CD4-positive, alpha-beta T cell treated with Interleukin-15 for 1 hour (primary cell): ENCODE measurements around the gene TMEM88.
"Not testable (repeated sequence)": the region's sequence is repeated elsewhere in the genome, so short reads cannot be mapped to it uniquely, and the experiment has no call there.

ENCODE experiments used
- DNase-seq: peaks from one replicate; pipeline ENCODE4 v3.0.0-alpha.2; 2020

Gene TMEM88

GRCh38 chr17:7856811-7857712 is 2.2 kb downstream of the TMEM88 start, which contains the start of gene NAA38:
Gene NAA38, minus strand, starts transcription at chr17:7857559. Its CDS starts 96 bp downstream, at chr17:7857463.
- DNase-seq: peak; percentile 98

DNA sequence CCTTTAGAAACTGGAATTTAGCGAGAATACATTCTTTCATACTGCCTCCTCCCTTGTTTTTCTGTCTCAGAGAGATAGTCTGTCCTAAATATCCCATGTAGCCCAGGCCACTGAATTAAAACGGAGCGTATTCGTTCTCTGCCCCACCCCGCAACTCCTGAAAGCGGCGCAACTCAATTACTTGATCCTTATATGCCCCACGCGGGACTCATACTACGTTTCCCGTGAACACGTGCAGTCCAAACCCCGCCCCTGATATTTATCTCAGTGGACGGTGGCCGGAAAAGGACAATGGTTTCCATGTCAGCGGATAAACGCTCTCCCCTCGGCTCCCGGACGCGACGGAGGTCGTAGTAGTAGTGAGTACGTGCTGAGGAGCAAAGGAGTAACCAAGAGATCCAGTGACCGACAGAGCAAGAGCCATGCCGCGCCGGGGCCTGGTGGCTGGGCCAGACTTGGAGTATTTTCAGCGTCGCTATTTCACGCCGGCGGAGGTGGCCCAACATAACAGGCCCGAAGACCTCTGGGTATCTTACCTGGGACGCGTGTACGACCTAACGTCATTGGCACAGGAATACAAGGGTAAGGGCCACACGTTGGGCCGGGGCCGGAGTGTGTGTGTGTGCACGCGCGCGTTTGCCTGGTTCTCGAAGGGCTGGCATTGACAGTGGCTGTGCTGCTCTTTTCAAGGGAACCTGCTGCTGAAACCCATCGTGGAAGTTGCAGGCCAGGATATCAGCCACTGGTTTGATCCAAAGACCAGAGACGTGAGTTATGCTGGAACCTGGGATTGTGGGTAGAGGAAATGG is 3.1 kb downstream of the TMEM88 start, which contains the start of gene CYB5D1:
CYB5D1 (plus strand) TSS at position 291 of the 809 bp plus-strand sequence; CDS start at position 423, 132 bp downstream.
- peak; percentile 92 for DNase-seq

DNA sequence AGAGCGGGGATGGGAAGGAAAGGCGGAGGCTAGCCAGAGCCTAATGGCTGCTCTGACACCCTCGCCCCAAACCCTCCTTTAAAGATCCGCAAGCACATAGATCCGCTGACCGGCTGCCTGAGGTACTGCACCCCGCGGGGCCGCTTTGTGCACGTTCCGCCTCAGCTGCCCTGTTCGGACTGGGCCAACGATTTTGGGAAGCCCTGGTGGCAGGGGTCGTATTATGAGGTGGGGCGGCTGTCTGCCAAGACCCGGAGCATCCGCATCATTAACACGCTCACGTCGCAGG is 3.6 kb downstream of the TMEM88 start:
- DNase-seq: peak; percentile 63

GRCh38 chr17:7859028-7859427 is 4.2 kb downstream of the TMEM88 start:
- no peak for DNase-seq

GRCh38 chr17:7862692-7863437 is 8.0 kb downstream of the TMEM88 start:
- peak; percentile 49 for DNase-seq

DNA sequence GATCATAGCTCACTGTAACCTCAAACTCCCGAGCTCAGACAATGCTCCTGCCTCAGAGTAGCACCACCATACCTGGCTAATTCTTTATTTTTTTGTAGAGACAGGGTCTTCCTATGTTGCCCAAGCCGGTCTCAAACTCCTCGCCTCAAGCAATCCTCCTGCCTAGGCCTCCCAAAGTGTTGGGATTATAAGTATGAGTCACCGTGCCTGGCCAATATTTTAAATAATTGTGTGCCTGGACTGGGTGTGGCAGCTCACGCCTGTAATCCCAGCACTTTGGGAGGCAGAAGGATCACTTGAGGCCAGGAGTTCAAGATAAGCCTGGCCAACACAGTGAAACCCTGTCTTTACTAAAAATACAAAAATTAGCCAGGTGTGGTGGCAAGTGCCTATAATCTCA is 9.5 kb downstream of the TMEM88 start:
- not testable (repeated sequence) for DNase-seq

GRCh38 chr17:7864995-7865650 is 10.3 kb downstream of the TMEM88 start:
- no peak for DNase-seq

DNA sequence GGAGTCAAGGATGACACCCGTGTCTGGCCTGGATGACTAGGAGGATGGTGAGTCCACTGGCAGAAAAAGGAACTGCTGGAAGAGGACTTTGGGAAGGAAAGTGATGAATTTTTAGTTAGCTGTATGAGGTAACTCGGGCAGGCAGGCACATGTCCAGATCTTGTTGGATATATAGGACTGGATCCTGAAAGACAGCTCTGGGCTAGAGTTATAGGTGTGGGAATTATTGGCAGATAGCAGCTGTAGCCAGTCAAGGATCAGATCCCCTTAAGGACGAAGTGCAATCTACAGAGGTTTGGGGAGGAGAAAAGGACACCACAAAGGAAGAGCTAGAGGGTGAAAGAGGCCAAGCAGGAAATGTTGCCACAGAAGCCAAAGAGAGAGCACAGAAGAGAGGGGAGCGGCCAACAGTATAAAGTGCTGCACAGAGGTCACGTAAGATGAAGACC is 13.0 kb downstream of the TMEM88 start:
- DNase-seq: no peak

- no peak for DNase-seq
Measured at GRCh38 chr17:7873051-7873450, 18.2 kb downstream of the TMEM88 start.

GRCh38 chr17:7875804-7876370 is 21.0 kb downstream of the TMEM88 start:
- no peak for DNase-seq

DNA sequence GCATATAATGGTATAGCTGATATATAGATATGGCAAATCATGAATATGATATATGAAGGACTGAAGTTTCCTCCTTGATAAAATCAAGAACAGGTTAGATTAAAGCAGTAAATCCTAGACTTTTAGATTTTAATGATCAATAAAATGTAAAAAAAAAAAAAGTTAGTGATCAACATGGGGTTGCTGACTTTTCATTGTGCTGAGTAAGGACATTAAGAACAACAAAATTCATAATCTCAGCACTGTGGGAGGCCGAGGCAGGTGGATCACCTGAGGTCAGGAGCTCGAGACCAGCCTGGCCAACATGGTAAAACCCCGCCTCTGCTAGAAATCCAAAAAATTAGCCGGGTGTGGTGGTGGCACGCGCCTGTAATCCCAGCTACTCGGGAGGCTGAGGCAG is 23.4 kb downstream of the TMEM88 start:
- no peak for DNase-seq

- DNase-seq: no peak
Measured at GRCh38 chr17:7880076-7880868, 25.4 kb downstream of the TMEM88 start.

- no peak for DNase-seq
Measured at GRCh38 chr17:7881276-7882054, 26.6 kb downstream of the TMEM88 start.

GRCh38 chr17:7882068-7882467 is 27.2 kb downstream of the TMEM88 start:
- no peak for DNase-seq

DNA sequence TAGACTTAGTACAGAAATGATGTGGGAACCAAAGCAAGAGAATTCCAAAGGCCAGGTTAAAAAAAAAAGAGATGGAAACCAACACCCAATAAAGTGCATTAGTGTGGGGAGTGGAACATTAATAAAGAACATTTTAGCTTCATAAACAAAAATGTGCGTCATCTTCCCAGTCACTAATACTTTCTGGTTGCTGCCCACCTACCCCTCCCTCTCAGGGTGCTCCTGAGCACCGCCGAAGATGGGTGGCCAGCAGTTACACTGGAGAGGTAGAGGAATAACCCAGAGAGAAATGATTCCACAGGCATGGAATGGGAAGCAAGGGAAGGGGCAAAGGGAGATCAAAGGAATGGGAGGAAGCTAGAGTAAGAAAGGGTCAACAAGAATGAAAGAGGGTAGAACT is 27.8 kb downstream of the TMEM88 start:
- no peak for DNase-seq

DNA sequence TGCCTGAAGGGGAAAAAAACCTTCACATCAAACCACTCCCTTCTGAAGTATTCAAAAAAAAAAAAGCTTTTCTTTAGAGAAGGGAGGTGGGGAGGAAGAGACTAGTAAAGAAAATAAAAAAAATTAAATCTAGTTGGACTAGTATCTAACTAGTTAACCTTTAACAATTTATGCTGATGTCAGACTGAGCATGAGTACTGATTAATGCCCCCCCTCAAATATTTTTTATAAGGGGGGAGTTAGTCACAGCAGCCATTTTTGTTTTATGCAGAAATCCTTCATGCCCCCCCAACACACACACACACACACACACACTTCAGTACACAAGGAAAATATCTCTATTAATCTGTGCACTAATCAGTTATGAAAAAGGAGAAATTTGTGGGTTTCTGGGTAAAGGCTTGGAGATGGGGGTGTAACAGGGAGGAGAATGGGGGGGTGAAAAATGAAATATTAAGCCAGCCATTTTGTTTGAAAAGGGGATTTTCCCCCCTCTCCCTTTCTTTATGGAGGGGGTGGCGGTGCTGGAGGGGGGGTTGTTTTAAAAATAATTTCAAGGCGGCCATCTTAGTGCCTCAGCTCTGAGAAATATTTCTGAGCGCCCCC is 29.0 kb downstream of the TMEM88 start:
- DNase-seq: peak; percentile 45

DNA sequence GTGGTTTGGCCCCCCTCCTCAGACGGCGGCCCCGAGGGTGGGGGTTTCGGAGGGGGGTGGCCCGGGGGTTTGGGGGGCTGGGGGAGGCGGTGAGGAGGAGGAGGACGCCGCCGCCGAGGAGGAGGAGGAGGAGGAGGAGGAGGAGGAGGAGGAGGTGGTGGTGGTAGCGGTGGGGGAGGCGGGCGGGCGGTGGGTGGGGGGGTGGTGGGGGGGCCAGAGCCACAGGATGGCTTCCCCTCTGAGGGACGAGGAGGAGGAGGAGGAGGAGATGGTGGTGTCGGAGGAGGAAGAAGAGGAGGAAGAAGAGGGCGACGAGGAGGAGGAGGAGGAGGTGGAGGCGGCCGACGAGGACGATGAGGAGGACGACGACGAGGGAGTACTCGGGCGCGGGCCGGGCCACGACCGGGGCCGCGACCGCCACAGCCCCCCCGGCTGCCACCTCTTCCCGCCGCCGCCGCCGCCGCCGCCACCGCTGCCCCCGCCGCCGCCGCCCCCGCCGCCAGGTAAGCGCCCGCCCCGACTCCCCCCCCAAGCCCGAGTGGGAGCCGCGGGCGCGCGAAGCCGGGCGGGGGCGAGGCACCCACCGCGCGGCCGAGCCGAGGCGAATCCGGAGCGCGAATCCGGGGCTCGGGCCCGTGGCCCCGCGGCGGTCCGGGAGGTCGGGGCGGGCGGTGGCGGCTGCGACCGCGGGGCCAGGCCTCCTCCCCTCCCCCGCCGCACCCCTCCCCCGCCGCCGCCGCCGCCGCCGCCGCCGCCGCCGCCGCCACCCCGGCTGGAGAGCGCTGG is 29.9 kb downstream of the TMEM88 start:
- peak; percentile 39 for DNase-seq

GRCh38 chr17:7885367-7886226 is 30.7 kb downstream of the TMEM88 start:
- DNase-seq: peak; percentile 55
